SK-N-SH (cell line): ENCODE measurements around the gene RPS6KA2.

ENCODE experiments used
- CHD2 ChIP-seq: fragments of 150-350 bp; IDR thresholded peaks from 2 replicates; pipeline ENCODE4 v1.6.1; 2018; ENCODE audit warnings: low read length; ENCODE audit not compliant: partially characterized antibody
- EP300 ChIP-seq, 2 experiments: IDR thresholded peaks; 2 replicates each; pipeline versions ENCODE4 v1.4.0 to v1.6.1; 2012; ENCODE audit warnings: borderline replicate concordance in 1 of 2, low read depth in 1 of 2, low read length in 1 of 2
- EZH2phosphoT487 ChIP-seq: fragments of 200-600 bp; sonication (generic); IDR thresholded peaks from 2 replicates; pipeline ENCODE4 v1.6.1; 2017; ENCODE audit warnings: low read depth, mixed run types, mild to moderate bottlenecking, antibody characterized with exemption, moderate library complexity, borderline replicate concordance
- MXI1 ChIP-seq: IDR thresholded peaks from 2 replicates; pipeline ENCODE4 v1.6.1; 2012; ENCODE audit warnings: mild to moderate bottlenecking, low read depth, low read length, improper control_type of control experiment
- POLR2AphosphoS5 ChIP-seq: IDR thresholded peaks from 2 replicates; pipeline ENCODE4 v1.6.1; 2012; ENCODE audit warnings: low read depth, low read length
- RAD21 ChIP-seq: IDR thresholded peaks from 2 replicates; pipeline ENCODE4 v1.6.1; 2012; ENCODE audit warnings: mild to moderate bottlenecking, low read length
- REST ChIP-seq: IDR thresholded peaks from 2 replicates; pipeline ENCODE4 v1.6.1; 2012; ENCODE audit warnings: mild to moderate bottlenecking, low read depth, low read length, moderate library complexity
- RXRA ChIP-seq: IDR thresholded peaks from 2 replicates; pipeline ENCODE4 v1.4.0; 2012; ENCODE audit warnings: low read depth, mild to moderate bottlenecking, borderline replicate concordance
- SIN3A ChIP-seq: IDR thresholded peaks from 2 replicates; pipeline ENCODE4 v1.6.1; 2012; ENCODE audit warnings: low read depth, mild to moderate bottlenecking, low read length, moderate library complexity, borderline replicate concordance
- TCF12 ChIP-seq: IDR thresholded peaks from 2 replicates; pipeline ENCODE4 v1.4.0; 2012
- TF ChIP-seq, protein P1 (sequence below): fragments of 200-600 bp; sonication (generic); IDR thresholded peaks from 2 replicates; pipeline ENCODE4 v1.6.1; 2017; ENCODE audit warnings: antibody characterized with exemption, mild to moderate bottlenecking, moderate library complexity
- TF ChIP-seq, protein P2 (sequence below): IDR thresholded peaks from 2 replicates; pipeline ENCODE4 v1.4.0; 2012; ENCODE audit warnings: low read depth

DNA sequence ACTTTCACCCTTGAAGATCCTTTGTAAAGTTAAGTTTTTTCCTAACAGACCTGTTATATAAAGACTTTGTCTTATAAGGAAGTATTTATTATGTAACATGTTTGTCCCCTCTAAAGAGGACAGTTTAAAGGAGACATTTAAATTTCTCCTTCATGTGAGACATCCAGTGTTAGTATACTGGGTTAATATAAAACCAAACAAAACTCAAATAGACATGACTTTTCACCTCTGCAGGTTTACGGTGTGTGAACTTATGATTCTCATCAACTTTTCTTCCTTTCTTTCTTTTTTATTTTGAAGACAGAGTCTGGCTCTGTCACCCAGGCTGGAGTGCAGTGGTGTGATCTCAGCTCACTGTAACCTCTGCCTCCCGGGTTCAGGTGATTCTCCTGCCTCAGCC is 226.9 kb downstream of the RPS6KA2 start:
- TF ChIP-seq CHD2 (no peak), MXI1 (no peak), EP300 (IDR thresholded peaks at IDR 0.05; ENCODE audit: borderline replicate concordance in 1 of 2, low read depth in 1 of 2, low read length in 1 of 2) (no peak), RAD21 (no peak), SIN3A (no peak), EZH2phosphoT487 (no peak), POLR2AphosphoS5 (no peak), RXRA (no peak), REST (no peak), TCF12 (no peak)
- TF ChIP-seq, protein P1, sequence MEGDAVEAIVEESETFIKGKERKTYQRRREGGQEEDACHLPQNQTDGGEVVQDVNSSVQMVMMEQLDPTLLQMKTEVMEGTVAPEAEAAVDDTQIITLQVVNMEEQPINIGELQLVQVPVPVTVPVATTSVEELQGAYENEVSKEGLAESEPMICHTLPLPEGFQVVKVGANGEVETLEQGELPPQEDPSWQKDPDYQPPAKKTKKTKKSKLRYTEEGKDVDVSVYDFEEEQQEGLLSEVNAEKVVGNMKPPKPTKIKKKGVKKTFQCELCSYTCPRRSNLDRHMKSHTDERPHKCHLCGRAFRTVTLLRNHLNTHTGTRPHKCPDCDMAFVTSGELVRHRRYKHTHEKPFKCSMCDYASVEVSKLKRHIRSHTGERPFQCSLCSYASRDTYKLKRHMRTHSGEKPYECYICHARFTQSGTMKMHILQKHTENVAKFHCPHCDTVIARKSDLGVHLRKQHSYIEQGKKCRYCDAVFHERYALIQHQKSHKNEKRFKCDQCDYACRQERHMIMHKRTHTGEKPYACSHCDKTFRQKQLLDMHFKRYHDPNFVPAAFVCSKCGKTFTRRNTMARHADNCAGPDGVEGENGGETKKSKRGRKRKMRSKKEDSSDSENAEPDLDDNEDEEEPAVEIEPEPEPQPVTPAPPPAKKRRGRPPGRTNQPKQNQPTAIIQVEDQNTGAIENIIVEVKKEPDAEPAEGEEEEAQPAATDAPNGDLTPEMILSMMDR, result no peak
- TF ChIP-seq, protein P2, sequence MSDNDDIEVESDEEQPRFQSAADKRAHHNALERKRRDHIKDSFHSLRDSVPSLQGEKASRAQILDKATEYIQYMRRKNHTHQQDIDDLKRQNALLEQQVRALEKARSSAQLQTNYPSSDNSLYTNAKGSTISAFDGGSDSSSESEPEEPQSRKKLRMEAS, result no peak
